RWPE2 (cell line): ENCODE measurements around the gene SOWAHA.

Source experiments
- ATAC-seq: fragments of 200-7000 bp; cut with Tn5 transposase; 3 replicates; pipeline ENCODE4 v1.9.1; 2021; ENCODE audit warnings: low read depth
- DNase-seq: peaks from one replicate; pipeline ENCODE4 v3.0.0-alpha.2; 2020; ENCODE audit warnings: low spot score
- H3K27ac ChIP-seq: fragments of 450-650 bp; 2 replicates; pipeline ENCODE4 v1.5.1; 2017; ENCODE audit warnings: mild to moderate bottlenecking; ENCODE audit not compliant: poor library complexity, severe bottlenecking
- H3K27me3 ChIP-seq: fragments of 250-450 bp; sonication (Bioruptor Pico); 2 replicates; pipeline ENCODE4 v1.5.1; 2021; ENCODE audit warnings: mild to moderate bottlenecking, moderate library complexity; ENCODE audit not compliant: insufficient read depth, poor library complexity, severe bottlenecking
- H3K36me3 ChIP-seq: fragments of 250-450 bp; sonication (Bioruptor Pico); 2 replicates; pipeline ENCODE4 v1.5.1; 2020; ENCODE audit warnings: low read depth, mild to moderate bottlenecking, moderate library complexity
- H3K4me1 ChIP-seq: fragments of 250-450 bp; sonication (Bioruptor Pico); 2 replicates; pipeline ENCODE4 v1.5.1; 2021; ENCODE audit warnings: mild to moderate bottlenecking, moderate library complexity; ENCODE audit not compliant: insufficient read depth, poor library complexity, severe bottlenecking
- H3K4me3 ChIP-seq: fragments of 250-450 bp; sonication (Bioruptor Pico); 2 replicates; pipeline ENCODE4 v1.5.1; 2021; ENCODE audit warnings: mild to moderate bottlenecking, moderate library complexity; ENCODE audit not compliant: severe bottlenecking
- H3K9me3 ChIP-seq: fragments of 250-450 bp; sonication (Bioruptor Pico); 2 replicates; pipeline ENCODE4 v1.5.1; 2021; ENCODE audit warnings: mild to moderate bottlenecking, moderate library complexity; ENCODE audit not compliant: severe bottlenecking
- TF ChIP-seq, protein P1 (sequence below): fragments of 450-650 bp; IDR thresholded peaks from one replicate; pipeline ENCODE4 v1.5.1; 2017; ENCODE audit warnings: mild to moderate bottlenecking, moderate library complexity; ENCODE audit not compliant: poor library complexity, severe bottlenecking

The SOWAHA gene

DNA sequence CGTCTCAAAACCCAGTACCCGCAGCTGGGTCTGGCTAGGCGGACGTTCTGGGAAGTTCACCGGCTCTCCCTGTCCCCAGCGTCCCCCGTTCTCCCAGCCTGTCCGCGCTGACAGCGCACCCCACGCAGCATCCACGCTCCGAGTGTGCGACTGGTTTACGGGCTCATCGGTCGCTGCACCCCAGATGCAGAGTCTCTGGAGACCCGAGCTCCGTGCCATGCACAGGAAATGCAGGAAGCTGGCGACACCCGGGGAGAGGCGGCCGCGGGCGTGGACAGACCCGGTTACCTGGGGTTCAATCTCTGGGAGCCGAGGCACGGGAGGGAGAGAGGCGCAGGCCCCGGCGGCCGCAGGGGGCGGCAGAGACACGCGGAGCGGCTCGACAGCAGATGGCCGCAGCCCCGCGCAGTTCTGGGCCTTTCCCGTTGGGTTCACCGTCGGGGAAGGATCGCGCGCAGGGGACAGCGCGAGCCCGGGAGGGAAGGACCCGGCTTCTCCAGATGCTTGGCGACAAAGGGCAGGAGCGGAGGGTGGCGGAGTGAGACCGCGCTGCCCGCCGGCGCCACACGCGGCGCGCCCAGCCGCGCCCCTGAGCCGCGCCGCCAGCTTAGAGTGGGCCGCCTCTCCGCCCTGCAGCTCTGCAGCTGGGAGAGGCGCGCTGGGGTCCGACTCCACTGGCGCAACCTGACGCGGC lies 16.8 kb downstream of the SOWAHA start:
- H3K36me3 ChIP-seq, result no peaks in the 10 kb centered on the region
- H3K27ac ChIP-seq, result peak overlapping the region; percentile 21
- H3K4me3 ChIP-seq, result peak overlapping the region; percentile 74
- H3K9me3 ChIP-seq, result no peaks in the 10 kb centered on the region
- ATAC-seq (peak; percentile 85), DNase-seq (peak; percentile 83)
- H3K4me1 ChIP-seq, result no peaks in the 10 kb centered on the region
- no peaks in the 10 kb centered on the region for H3K27me3 ChIP-seq
- TF ChIP-seq, protein P1, sequence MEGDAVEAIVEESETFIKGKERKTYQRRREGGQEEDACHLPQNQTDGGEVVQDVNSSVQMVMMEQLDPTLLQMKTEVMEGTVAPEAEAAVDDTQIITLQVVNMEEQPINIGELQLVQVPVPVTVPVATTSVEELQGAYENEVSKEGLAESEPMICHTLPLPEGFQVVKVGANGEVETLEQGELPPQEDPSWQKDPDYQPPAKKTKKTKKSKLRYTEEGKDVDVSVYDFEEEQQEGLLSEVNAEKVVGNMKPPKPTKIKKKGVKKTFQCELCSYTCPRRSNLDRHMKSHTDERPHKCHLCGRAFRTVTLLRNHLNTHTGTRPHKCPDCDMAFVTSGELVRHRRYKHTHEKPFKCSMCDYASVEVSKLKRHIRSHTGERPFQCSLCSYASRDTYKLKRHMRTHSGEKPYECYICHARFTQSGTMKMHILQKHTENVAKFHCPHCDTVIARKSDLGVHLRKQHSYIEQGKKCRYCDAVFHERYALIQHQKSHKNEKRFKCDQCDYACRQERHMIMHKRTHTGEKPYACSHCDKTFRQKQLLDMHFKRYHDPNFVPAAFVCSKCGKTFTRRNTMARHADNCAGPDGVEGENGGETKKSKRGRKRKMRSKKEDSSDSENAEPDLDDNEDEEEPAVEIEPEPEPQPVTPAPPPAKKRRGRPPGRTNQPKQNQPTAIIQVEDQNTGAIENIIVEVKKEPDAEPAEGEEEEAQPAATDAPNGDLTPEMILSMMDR, result peak; percentile 98

DNA sequence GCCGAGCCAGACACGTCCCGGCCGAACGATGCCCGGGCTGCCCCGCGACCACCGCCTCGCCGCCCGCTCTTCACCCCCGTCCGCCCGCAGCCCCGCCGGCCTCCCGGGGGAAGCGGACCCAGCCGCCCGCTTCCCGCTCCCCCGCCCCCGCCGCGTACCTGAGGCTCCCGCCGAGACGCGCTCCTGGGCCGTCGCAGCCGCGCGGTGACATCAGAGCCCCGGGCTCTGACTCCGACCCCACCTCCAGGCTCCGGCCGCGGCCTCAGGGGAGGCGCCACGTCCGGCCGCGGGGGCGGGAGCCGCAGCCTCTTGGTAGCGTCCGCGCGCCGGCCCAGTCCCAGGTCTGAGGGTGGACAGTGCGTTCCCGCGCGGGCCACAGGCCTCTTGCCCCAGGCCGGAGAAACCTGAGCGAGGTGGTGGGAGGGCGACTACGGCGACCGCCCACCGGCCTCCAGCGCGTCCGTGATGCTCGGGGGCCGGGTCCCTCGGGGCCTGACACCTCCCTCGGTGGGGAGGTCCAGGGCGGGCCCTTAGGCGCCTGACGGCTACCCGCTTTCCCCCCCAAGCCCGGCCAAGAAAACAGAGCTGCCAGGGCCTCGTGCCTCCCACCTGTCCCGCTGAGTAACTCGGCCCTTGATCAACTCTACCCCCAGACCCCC lies 17.5 kb downstream of the SOWAHA start, which contains the start of gene SHROOM1:
SHROOM1 (minus strand) TSS at position 212 of the 659 bp plus-strand sequence. CDS start 4,507 bp downstream, outside the sequence.
- Histone ChIP-seq H3K4me3 (peak within 1 kb of the TSS; percentile 74), H3K36me3 (no peaks in the 10 kb centered on the region), H3K9me3 (no peaks in the 10 kb centered on the region), H3K4me1 (no peaks in the 10 kb centered on the region), H3K27ac (peak within 1 kb of the TSS; percentile 21), H3K27me3 (no peaks in the 10 kb centered on the region)
- ATAC-seq (peak; percentile 72), DNase-seq (peak; percentile 76)
- TF ChIP-seq, protein P1, result no peak

DNA sequence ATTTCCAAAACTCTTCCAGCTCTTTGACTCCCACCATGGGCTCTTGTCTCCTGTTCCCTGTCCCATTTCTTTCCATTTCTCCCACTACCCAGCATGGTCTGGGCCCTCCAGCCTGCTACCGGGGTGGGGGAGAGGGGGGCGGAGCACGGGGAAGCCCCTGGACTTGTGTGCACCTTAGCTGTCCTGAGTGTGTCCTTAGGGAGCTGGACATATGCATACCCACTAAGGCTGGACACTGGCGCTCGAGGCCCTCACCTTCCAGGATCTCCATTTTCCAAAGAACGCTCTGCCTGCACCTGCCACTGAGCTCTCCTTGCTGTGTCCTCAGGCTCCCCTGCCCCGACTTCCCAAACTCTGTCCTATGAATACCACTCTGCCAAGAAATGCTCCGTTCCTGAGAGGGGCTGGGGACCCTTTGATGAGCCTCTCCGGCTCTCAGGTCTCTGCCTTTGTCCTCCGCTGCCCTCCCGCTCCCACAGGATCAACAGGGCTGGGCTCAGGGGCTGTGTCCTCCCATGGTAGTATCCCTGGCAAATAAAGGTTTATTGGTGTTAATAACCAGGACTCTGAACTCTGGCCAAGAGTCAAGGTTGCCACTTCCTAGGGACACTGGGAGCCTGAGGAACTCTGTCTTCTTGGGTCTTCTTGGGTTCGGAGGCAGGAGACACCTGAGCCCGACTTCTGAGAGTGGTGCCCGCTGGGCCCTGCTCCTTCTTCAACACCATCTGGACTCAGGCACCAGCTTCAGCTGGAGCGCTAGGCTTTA lies 18.2 kb downstream of the SOWAHA start:
- H3K27ac ChIP-seq, result peak overlapping the region; percentile 21
- no peaks in the 10 kb centered on the region for H3K36me3 ChIP-seq
- no peak for DNase-seq
- H3K9me3 ChIP-seq, result no peaks in the 10 kb centered on the region
- no peaks in the 10 kb centered on the region for H3K4me1 ChIP-seq
- no peak for ATAC-seq
- no peaks in the 10 kb centered on the region for H3K27me3 ChIP-seq
- TF ChIP-seq, protein P1, result no peak
- H3K4me3 ChIP-seq, result peak overlapping the region; percentile 74

- ATAC-seq (no peak), DNase-seq (no peak)
- Histone ChIP-seq H3K4me3 (no peak overlapping the region), H3K36me3 (no peaks in the 10 kb centered on the region), H3K9me3 (no peaks in the 10 kb centered on the region), H3K27me3 (no peaks in the 10 kb centered on the region), H3K4me1 (no peaks in the 10 kb centered on the region), H3K27ac (no peak overlapping the region)
- TF ChIP-seq, protein P1, result no peak
Observed at GRCh38 chr5:132832612-132833011, 19.5 kb downstream of the SOWAHA start.
